NK-92 (cell line): ENCODE data around the gene ARFIP2.

ENCODE experiments used
- DNase-seq: peaks from one replicate; lab custom pipeline; 2025; ENCODE audit not compliant: unreplicated experiment; lab: John Stamatoyannopoulos, UW

ARFIP2 gene

GRCh38 chr11:6443269-6444003, 37.7 kb downstream of the ARFIP2 start:
- DNase-seq = no peak

GRCh38 chr11:6442441-6442840, 38.7 kb downstream of the ARFIP2 start:
- no peak for DNase-seq

GRCh38 chr11:6440906-6441358, 40.2 kb downstream of the ARFIP2 start, which contains the start of gene HPX:
Gene HPX (minus strand): TSS chr11:6440987. CDS start chr11:6440963, 24 bp downstream.
- DNase-seq = no peak

- DNase-seq = no peak
These were observed 42.1 kb downstream of the ARFIP2 start for GRCh38 chr11:6438979-6439571.

- no peak for DNase-seq
These were observed 43.1 kb downstream of the ARFIP2 start for GRCh38 chr11:6437993-6438392.

- no peak for DNase-seq
These were observed 43.7 kb downstream of the ARFIP2 start for GRCh38 chr11:6437423-6437822.

- DNase-seq = no peak
These were observed 47.0 kb downstream of the ARFIP2 start for GRCh38 chr11:6433998-6434660.

- DNase-seq = no peak
These were observed 49.3 kb downstream of the ARFIP2 start for GRCh38 chr11:6431861-6432260.

GRCh38 chr11:6427516-6427915, 53.6 kb downstream of the ARFIP2 start:
- DNase-seq = no peak
